AG04450 (cell line): Measurements from ENCODE around the gene PLA2G12A. TPM values are rescaled to one million over a fixed set of nuclear protein-coding genes. Genes with fewer than 3 reads are reported as not detected.
"Not testable (repeated sequence)": the region's sequence is repeated elsewhere in the genome, so short reads cannot be mapped to it uniquely, and the experiment has no call there.

Experiments
- CTCF ChIA-PET: fragments of 300-600, 350-600 bp; formaldehyde crosslinking; extraction: SDS; loops from one replicate; lab custom pipeline; 2022; ENCODE audit warnings: antibody characterized with exemption, inconsistent platforms; lab: Charles Lee
- POLR2A ChIA-PET: fragments of 350-600 bp; formaldehyde crosslinking; extraction: SDS; loops from one replicate; lab custom pipeline; 2021; ENCODE audit warnings: antibody characterized with exemption, inconsistent platforms; lab: Yijun Ruan, JAX
- DNase-seq: peaks from one replicate; pipeline ENCODE4 v3.0.0-alpha.2; 2011; ENCODE audit warnings: low read depth, low spot score
- H3K27ac ChIP-seq: one replicate; pipeline ENCODE4 v1.5.1; 2012; ENCODE audit warnings: low read depth, low read length, control low read depth
- H3K27me3 ChIP-seq: one replicate; pipeline ENCODE4 v1.6.0; 2012; ENCODE audit warnings: low read length; ENCODE audit not compliant: control insufficient read depth, insufficient read depth
- H3K4me3 ChIP-seq: 2 replicates; pipeline ENCODE4 v1.5.1; 2011; ENCODE audit warnings: mild to moderate bottlenecking, low read depth, low read length, control low read depth
- H3K9me3 ChIP-seq: 2 replicates; pipeline ENCODE4 v1.5.1; 2012; ENCODE audit warnings: low read length; ENCODE audit not compliant: control insufficient read depth, insufficient read depth
- polyA plus RNA-seq: library from polyadenylated mRNA; depleted of rRNA; stranded (reverse); fragments of >200 nt; gene quantifications from 2 replicates; pipeline ENCODE4 v1.2.3, GENCODE V29; 2011
- TF ChIP-seq, protein P1 (sequence below): IDR thresholded peaks from 2 replicates; pipeline ENCODE4 v1.5.1; 2011; ENCODE audit warnings: low read depth, low read length, control low read depth, inconsistent platforms

PLA2G12A gene
- polyA plus RNA-seq, 1 experiment, result 52.3 TPM

DNA sequence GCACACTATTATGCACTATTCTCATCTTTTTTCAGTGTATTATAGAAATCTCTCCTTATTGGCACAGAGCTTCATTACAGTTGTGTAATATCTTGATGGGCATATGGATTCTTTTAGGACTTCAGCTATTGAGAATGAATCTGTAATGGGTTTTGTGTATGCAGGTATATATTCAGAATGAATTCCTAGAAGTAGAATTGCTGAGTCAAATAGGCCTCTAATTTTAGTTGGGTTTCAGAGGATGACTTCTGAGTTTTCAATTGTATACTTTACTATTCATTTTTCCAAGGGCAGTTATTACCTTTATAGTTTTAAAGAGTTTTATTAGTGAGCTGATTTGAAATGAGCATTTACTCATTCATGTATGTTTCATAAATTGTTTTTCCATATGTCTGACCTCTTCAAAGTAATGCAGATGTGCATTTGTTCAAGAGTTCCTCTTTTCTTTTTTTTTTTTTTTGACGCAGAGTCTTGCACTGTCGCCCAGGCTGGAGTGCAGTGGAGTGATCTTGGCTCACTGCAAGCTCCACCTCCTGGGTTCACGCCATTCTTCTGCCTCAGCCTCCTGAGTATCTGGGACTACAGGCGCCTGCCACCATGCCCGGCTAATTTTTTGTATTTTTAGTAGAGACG, 46.1 kb downstream of the PLA2G12A start:
- TF ChIP-seq, protein P1, sequence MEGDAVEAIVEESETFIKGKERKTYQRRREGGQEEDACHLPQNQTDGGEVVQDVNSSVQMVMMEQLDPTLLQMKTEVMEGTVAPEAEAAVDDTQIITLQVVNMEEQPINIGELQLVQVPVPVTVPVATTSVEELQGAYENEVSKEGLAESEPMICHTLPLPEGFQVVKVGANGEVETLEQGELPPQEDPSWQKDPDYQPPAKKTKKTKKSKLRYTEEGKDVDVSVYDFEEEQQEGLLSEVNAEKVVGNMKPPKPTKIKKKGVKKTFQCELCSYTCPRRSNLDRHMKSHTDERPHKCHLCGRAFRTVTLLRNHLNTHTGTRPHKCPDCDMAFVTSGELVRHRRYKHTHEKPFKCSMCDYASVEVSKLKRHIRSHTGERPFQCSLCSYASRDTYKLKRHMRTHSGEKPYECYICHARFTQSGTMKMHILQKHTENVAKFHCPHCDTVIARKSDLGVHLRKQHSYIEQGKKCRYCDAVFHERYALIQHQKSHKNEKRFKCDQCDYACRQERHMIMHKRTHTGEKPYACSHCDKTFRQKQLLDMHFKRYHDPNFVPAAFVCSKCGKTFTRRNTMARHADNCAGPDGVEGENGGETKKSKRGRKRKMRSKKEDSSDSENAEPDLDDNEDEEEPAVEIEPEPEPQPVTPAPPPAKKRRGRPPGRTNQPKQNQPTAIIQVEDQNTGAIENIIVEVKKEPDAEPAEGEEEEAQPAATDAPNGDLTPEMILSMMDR, result no peak
- POLR2A ChIA-PET, result interaction anchor here (0.7 kb wide), 1 partner anchor 186 kb away, joined by 6 read pairs; no protein-coding TSS in a partner anchor
- CTCF ChIA-PET, result interaction anchor here (0.7 to 1.2 kb wide), 2 partner anchors 17 to 365 kb away, joined by 3 to 4 read pairs; no protein-coding TSS in a partner anchor
- H3K4me3 ChIP-seq, result no peak overlapping the region
- no peaks in the 10 kb centered on the region for H3K27me3 ChIP-seq
- H3K27ac ChIP-seq, result no peak overlapping the region
- DNase-seq, result no peak
- H3K9me3 ChIP-seq, result peaks cover 3% of the 10 kb centered on the region; the same call in 1 of the 2 replicates

DNA sequence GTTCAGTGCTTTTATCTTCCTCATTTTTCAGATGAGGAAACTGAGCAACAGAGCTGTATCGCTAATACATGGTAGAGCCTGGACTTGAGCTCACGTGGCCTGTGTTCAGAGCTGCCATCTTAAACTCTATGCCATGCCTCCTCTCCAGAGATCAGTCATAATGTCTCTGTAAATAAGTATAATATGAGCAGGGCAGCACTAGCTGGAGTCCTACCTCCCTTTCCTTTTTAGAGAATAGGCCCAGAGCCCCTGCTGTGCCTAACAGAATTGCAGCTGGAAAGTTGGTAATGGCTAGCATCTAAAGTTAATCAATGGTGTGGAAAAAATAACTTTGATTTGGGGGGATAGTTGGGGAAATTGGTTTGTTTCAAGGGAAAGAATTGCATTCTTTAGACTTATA, 47.0 kb downstream of the PLA2G12A start:
- no peak for DNase-seq
- CTCF ChIA-PET, result interaction anchor here (0.6 kb wide), 1 partner anchor 250 kb away, joined by 4 read pairs; no protein-coding TSS in a partner anchor

DNA sequence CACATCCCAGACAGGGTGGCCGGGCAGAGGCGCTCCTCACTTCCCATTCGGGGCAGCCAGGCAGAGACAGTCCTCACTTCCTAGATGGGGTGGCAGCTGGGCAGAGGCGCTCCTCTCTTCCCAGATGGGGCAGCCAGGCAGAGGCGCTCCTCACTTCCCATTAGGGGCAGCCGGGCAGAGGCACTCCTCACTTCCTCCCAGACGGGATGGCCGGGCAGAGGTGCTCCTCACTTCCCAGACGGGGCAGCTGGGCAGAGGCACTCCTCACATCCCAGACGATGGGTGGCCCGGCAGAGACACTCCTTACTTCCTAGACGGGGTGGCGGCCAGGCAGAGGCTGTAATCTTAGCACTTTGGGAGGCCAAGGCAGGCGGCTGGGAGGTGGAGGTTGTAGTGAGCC, 50.9 kb downstream of the PLA2G12A start:
- DNase-seq, H3K27me3 ChIP-seq, CTCF ChIA-PET, H3K4me3 ChIP-seq, H3K27ac ChIP-seq, H3K9me3 ChIP-seq, POLR2A ChIA-PET: not testable (repeated sequence)

More for the DNA sequence above, 47.0 kb downstream of the PLA2G12A start:
- no peak overlapping the region for H3K4me3 ChIP-seq
- H3K27ac ChIP-seq, result no peak overlapping the region
- TF ChIP-seq, protein P1, result no peak
- POLR2A ChIA-PET, result no interaction called here
- H3K9me3 ChIP-seq, result peaks cover 9% of the 10 kb centered on the region; the same call in 1 of the 2 replicates
- no peaks in the 10 kb centered on the region for H3K27me3 ChIP-seq

DNA sequence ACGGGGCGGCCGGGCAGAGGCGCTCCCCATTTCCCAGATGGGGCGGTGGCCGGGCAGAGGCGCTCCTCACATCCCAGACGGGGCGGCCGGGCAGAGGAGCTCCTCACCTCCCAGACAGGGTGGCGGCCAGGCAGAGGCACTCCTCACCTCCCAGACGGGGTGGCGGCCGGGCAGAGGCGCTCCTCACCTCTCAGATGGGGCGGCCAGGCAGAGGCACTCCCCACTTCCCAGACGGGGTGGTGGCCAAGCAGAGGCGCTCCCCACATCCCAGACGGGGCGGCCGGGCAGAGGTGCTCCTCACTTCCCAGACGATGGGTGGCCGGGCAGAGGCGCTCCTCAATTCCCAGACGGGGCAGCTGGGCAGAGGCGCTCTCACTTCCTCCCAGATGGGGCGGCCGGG, 51.4 kb downstream of the PLA2G12A start:
- H3K27me3 ChIP-seq, H3K9me3 ChIP-seq, CTCF ChIA-PET, POLR2A ChIA-PET, H3K4me3 ChIP-seq, H3K27ac ChIP-seq, DNase-seq: not testable (repeated sequence)

DNA sequence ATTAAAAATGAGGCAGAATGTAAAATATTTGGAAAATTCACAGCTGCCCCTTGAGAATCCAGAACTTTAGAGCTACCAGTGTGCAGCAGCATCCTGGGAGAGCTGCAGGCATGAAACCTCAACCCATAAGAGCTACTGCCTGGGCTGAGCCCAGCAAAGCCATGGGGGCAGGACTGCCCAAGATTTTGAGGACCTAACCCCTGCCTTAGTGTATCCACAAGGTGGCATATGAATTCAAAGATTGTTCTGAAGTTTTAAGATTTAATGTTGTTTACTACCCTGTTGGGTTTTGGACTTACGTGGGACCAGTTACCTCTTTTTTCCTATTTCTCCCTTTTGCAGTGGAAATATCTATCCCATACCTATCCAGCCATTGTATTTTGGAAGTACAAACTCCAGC, 53.0 kb downstream of the PLA2G12A start:
- DNase-seq, result no peak
- CTCF ChIA-PET, result no interaction called here
- Histone ChIP-seq H3K4me3 (no peak overlapping the region), H3K9me3 (peaks cover 9% of the 10 kb centered on the region; the same call in 1 of the 2 replicates), H3K27ac (no peak overlapping the region), H3K27me3 (no peaks in the 10 kb centered on the region)
- TF ChIP-seq, protein P1, result no peak
- POLR2A ChIA-PET, result no interaction called here

DNA sequence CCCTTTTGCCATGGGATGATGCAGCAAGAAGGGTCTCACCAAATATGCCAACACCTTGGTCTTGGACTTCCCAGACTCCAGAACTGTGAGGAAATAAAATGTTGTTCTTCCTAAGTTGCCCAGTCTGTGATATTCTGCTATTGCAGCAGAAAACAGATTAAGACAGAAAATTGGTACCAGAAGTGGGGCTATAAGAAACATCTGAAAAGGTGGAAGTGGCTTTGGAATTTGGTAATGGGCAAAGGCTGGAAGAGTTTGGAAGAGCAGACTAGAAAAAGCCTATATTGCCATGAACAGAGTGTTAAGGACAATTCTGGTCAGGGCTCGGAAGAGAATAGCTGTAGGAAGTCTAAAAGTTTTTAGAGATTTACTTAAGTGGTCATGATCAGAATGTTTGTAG, 54.0 kb downstream of the PLA2G12A start:
- Histone ChIP-seq H3K4me3 (no peak overlapping the region), H3K27me3 (no peaks in the 10 kb centered on the region), H3K27ac (no peak overlapping the region), H3K9me3 (peaks cover 9% of the 10 kb centered on the region; the same call in 1 of the 2 replicates)
- CTCF ChIA-PET, result no interaction called here
- TF ChIP-seq, protein P1, result no peak
- no peak for DNase-seq
- POLR2A ChIA-PET, result no interaction called here
